Esophagus mucosa (tissue), 1 donor: Measurements from ENCODE around the gene SIGMAR1. TPM values are rescaled to one million over a fixed set of nuclear protein-coding genes. Genes with fewer than 3 reads are reported as not detected.
"Not testable (repeated sequence)": the region's sequence is repeated elsewhere in the genome, so short reads cannot be mapped to it uniquely, and the experiment has no call there.

Experiments
- ATAC-seq: fragments of 200-7000 bp; cut with Tn5 transposase; one replicate; pipeline ENCODE4 v1.9.1; 2020
- total RNA-seq: library from RNA; stranded (reverse); gene quantifications from one replicate; pipeline ENCODE4 v1.2.4, GENCODE V29; 2023
- donor health status: DM: yes; HTN: yes; CAD: no.

The SIGMAR1 gene
- total RNA-seq, 1 donor from 2014 or later, result 56.3 TPM

GRCh38 chr9:34654323-34655051 is 16.9 kb upstream of the SIGMAR1 start:
- ATAC-seq, result peak; percentile 10

GRCh38 chr9:34653151-34654072 is 15.8 kb upstream of the SIGMAR1 start:
- ATAC-seq, result no peak

GRCh38 chr9:34652602-34653000 is 15.0 kb upstream of the SIGMAR1 start:
- ATAC-seq, result no peak

GRCh38 chr9:34651876-34652601 is 14.5 kb upstream of the SIGMAR1 start, which contains the start of gene IL11RA:
TSS of gene IL11RA (plus strand) at chr9:34652185. CDS start at chr9:34655218, 3,033 bp downstream.
- peak; percentile 89 for ATAC-seq

GRCh38 chr9:34651321-34651720 is 13.7 kb upstream of the SIGMAR1 start:
- no peak for ATAC-seq

- no peak for ATAC-seq
Measured at GRCh38 chr9:34650816-34651215, 13.2 kb upstream of the SIGMAR1 start.

GRCh38 chr9:34648673-34649072 is 11.1 kb upstream of the SIGMAR1 start:
- no peak for ATAC-seq

GRCh38 chr9:34647651-34648050 is 10.1 kb upstream of the SIGMAR1 start:
- no peak for ATAC-seq

- ATAC-seq, result peak; percentile 6
Measured at GRCh38 chr9:34647084-34647403, 9.5 kb upstream of the SIGMAR1 start.

GRCh38 chr9:34646211-34647083 is 8.9 kb upstream of the SIGMAR1 start, which contains the start of gene GALT:
TSS of gene GALT (plus strand) at chr9:34646675. CDS start at chr9:34646705, 30 bp downstream.
- ATAC-seq, result peak; percentile 82

GRCh38 chr9:34644766-34645314 is 7.3 kb upstream of the SIGMAR1 start:
- no peak for ATAC-seq

- ATAC-seq, result no peak
Measured at GRCh38 chr9:34642679-34643078, 5.1 kb upstream of the SIGMAR1 start.

- ATAC-seq, result not testable (repeated sequence)
Measured at GRCh38 chr9:34639322-34639721, 1.7 kb upstream of the SIGMAR1 start.

GRCh38 chr9:34638138-34638445 is 505 bp upstream of the SIGMAR1 start:
- no peak for ATAC-seq

- ATAC-seq, result peak; percentile 31
Measured at GRCh38 chr9:34636791-34637355, 714 bp downstream of the SIGMAR1 start.

GRCh38 chr9:34635556-34635955 is 2.0 kb downstream of the SIGMAR1 start:
- ATAC-seq, result no peak

- ATAC-seq, result no peak
Measured at GRCh38 chr9:34634551-34635248, 2.9 kb downstream of the SIGMAR1 start.

- peak; percentile 43 for ATAC-seq
Measured at GRCh38 chr9:34633851-34634550, 3.6 kb downstream of the SIGMAR1 start.

- no peak for ATAC-seq
Measured at GRCh38 chr9:34633166-34633565, 4.4 kb downstream of the SIGMAR1 start.
